HG03196 (cell line): ENCODE data around the gene KANSL3.

Source experiments
- ATAC-seq: cut with Tn5 transposase; IDR thresholded peaks from one replicate; pipeline ENCODE4 v1.9.1; 2021; ENCODE audit not compliant: unreplicated experiment

Gene KANSL3

GRCh38 chr2:96608469-96609455 is 29.4 kb downstream of the KANSL3 start:
- no peak for ATAC-seq

GRCh38 chr2:96604104-96604503 is 34.0 kb downstream of the KANSL3 start:
- ATAC-seq = no peak

GRCh38 chr2:96602330-96602823 is 35.7 kb downstream of the KANSL3 start:
- ATAC-seq = no peak

- no peak for ATAC-seq
Observed at GRCh38 chr2:96601382-96602292, 36.5 kb downstream of the KANSL3 start.

- no peak for ATAC-seq
Observed at GRCh38 chr2:96599941-96600340, 38.2 kb downstream of the KANSL3 start.

- no peak for ATAC-seq
Observed at GRCh38 chr2:96596596-96596995, 41.5 kb downstream of the KANSL3 start.

GRCh38 chr2:96594691-96595152 is 43.4 kb downstream of the KANSL3 start:
- no peak for ATAC-seq

GRCh38 chr2:96594282-96594681 is 43.8 kb downstream of the KANSL3 start:
- no peak for ATAC-seq

GRCh38 chr2:96591494-96591893 is 46.6 kb downstream of the KANSL3 start:
- no peak for ATAC-seq

GRCh38 chr2:96591054-96591453 is 47.1 kb downstream of the KANSL3 start:
- ATAC-seq = no peak

- ATAC-seq = no peak
Observed at GRCh38 chr2:96587843-96588242, 50.3 kb downstream of the KANSL3 start.

- no peak for ATAC-seq
Observed at GRCh38 chr2:96584017-96584416, 54.1 kb downstream of the KANSL3 start.

GRCh38 chr2:96580771-96581170 is 57.3 kb downstream of the KANSL3 start:
- ATAC-seq = no peak

GRCh38 chr2:96579422-96579821 is 58.7 kb downstream of the KANSL3 start:
- no peak for ATAC-seq

- no peak for ATAC-seq
Observed at GRCh38 chr2:96578731-96579130, 59.4 kb downstream of the KANSL3 start.

GRCh38 chr2:96577501-96577900 is 60.6 kb downstream of the KANSL3 start:
- no peak for ATAC-seq

- ATAC-seq = no peak
Observed at GRCh38 chr2:96575785-96576456, 62.2 kb downstream of the KANSL3 start.

- ATAC-seq = no peak
Observed at GRCh38 chr2:96574364-96574763, 63.7 kb downstream of the KANSL3 start.

GRCh38 chr2:96568094-96568493 is 70.0 kb downstream of the KANSL3 start:
- ATAC-seq = no peak

GRCh38 chr2:96565111-96565510 is 73.0 kb downstream of the KANSL3 start:
- no peak for ATAC-seq

- no peak for ATAC-seq
Observed at GRCh38 chr2:96564563-96564962, 73.5 kb downstream of the KANSL3 start.
